ENCODE measurements around the gene FRMD3.

FRMD3 gene

DNA sequence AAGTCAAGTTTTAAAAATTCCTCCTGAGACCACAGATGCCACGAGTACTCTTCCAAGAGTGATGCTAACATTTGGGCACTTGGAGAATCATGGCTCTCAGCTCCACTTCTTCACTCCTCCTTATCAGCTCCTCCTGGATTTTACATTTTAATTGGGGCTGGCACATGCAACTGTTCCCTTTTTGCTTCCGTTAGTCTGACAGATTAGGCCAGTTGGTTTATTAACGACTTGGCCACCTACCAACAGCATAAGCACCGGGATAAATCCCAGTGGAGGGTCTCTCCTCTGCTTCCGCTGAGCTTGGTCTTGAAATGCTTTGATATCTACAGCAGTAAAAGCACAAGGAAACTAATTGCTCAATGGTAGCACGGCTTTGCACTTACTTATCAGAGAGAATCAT is 340.6 kb downstream of the FRMD3 start:
- DNase-seq (ENCODE audit: low spot score) = no peak
- TF ChIP-seq, protein P1, sequence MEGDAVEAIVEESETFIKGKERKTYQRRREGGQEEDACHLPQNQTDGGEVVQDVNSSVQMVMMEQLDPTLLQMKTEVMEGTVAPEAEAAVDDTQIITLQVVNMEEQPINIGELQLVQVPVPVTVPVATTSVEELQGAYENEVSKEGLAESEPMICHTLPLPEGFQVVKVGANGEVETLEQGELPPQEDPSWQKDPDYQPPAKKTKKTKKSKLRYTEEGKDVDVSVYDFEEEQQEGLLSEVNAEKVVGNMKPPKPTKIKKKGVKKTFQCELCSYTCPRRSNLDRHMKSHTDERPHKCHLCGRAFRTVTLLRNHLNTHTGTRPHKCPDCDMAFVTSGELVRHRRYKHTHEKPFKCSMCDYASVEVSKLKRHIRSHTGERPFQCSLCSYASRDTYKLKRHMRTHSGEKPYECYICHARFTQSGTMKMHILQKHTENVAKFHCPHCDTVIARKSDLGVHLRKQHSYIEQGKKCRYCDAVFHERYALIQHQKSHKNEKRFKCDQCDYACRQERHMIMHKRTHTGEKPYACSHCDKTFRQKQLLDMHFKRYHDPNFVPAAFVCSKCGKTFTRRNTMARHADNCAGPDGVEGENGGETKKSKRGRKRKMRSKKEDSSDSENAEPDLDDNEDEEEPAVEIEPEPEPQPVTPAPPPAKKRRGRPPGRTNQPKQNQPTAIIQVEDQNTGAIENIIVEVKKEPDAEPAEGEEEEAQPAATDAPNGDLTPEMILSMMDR (IDR thresholded peaks at IDR 0.05; ENCODE audit: extremely low read depth, missing control alignments) = no peak

DNA sequence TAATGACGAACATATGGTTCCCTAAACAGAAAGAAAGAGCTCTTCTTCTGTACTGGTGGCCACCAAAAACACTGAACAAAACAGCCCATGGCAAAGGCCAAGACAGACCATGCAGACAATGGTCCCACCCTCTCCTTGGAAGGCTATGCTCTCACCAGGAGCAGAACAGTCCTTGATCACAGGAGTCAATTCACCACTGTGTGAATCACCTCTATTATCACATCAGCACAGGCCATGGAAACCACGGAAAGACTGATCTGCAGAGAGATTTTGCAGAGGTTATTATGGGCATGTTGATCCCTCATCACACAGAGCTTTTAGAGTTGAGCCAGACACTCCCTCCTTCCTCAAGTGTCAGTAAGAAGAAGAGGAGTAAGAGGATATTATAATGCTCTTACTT is 341.3 kb downstream of the FRMD3 start:
- DNase-seq (ENCODE audit: low spot score) = no peak
- TF ChIP-seq, protein P1 (IDR thresholded peaks at IDR 0.05; ENCODE audit: extremely low read depth, missing control alignments) = no peak

All from GM20000 (cell line).